ENCODE results near the gene MARCHF9. TPM values are rescaled to one million over a fixed set of nuclear protein-coding genes. Genes with fewer than 3 reads are reported as not detected.

Gene MARCHF9
- total RNA-seq, 4 donors from 2014 or later, result 10.2 to 26.6 (median 13.1) TPM

GRCh38 chr12:57796996-57797395 lies 42.1 kb downstream of the MARCHF9 start:
- DNase-seq (ENCODE audit: low spot score in 2 of 2), result no peak
- Histone ChIP-seq H3K4me1 (peaks cover 15% of the 10 kb centered on the region), H3K36me3 (peaks cover 79% of the 10 kb centered on the region), H3K4me3 (no peak overlapping the region), H3K27me3 (no peaks in the 10 kb centered on the region), H3K27ac (no peak overlapping the region), H3K9me3 (no peaks in the 10 kb centered on the region)
- TF ChIP-seq POLR2A (IDR thresholded peaks at IDR 0.05) (no peak), CTCF (IDR thresholded peaks at IDR 0.05) (no peak), EP300 (IDR thresholded peaks at IDR 0.05) (no peak), POLR2AphosphoS5 (IDR thresholded peaks at IDR 0.05) (no peak)
- WGBS, result 91% methylated on average over 1 of the region's 1 CpG

- TF ChIP-seq EP300 (IDR thresholded peaks at IDR 0.05) (no peak), POLR2A (IDR thresholded peaks at IDR 0.05) (no peak)
- no peak overlapping the region for H3K27ac ChIP-seq
- no peaks in the 10 kb centered on the region for H3K9me3 ChIP-seq
- DNase-seq (ENCODE audit: low spot score in 2 of 2), result no peak
- H3K4me3 ChIP-seq, result no peak overlapping the region
- peaks cover 15% of the 10 kb centered on the region for H3K4me1 ChIP-seq
- peaks cover 79% of the 10 kb centered on the region for H3K36me3 ChIP-seq
- no peaks in the 10 kb centered on the region for H3K27me3 ChIP-seq
- 64% methylated on average over 1 of the region's 1 CpG for WGBS
These were observed 43.0 kb downstream of the MARCHF9 start for GRCh38 chr12:57797933-57798332.

GRCh38 chr12:57800965-57801364 lies 46.1 kb downstream of the MARCHF9 start:
- peaks cover 59% of the 10 kb centered on the region for H3K36me3 ChIP-seq

GRCh38 chr12:57802607-57803006 lies 47.7 kb downstream of the MARCHF9 start:
- TF ChIP-seq CTCF (IDR thresholded peaks at IDR 0.05), result no peak
- TF ChIP-seq EP300 (IDR thresholded peaks at IDR 0.05), result no peak
- no peak for TF ChIP-seq POLR2AphosphoS5 (IDR thresholded peaks at IDR 0.05)
- no peak overlapping the region for H3K4me3 ChIP-seq
- H3K27me3 ChIP-seq, result no peaks in the 10 kb centered on the region
- peaks cover 12% of the 10 kb centered on the region for H3K4me1 ChIP-seq
- H3K36me3 ChIP-seq, result peaks cover 58% of the 10 kb centered on the region
- no peak for DNase-seq (ENCODE audit: low spot score in 2 of 2)
- no peaks in the 10 kb centered on the region for H3K9me3 ChIP-seq
- WGBS, result 95% methylated on average over 1 of the region's 1 CpG
- no peak overlapping the region for H3K27ac ChIP-seq

More at GRCh38 chr12:57800965-57801364, 46.1 kb downstream of the MARCHF9 start:
- peaks cover 12% of the 10 kb centered on the region for H3K4me1 ChIP-seq
- TF ChIP-seq POLR2AphosphoS5 (IDR thresholded peaks at IDR 0.05), result no peak
- TF ChIP-seq EP300 (IDR thresholded peaks at IDR 0.05), result no peak
- TF ChIP-seq CTCF (IDR thresholded peaks at IDR 0.05), result no peak
- TF ChIP-seq POLR2A (IDR thresholded peaks at IDR 0.05), result no peak
- no peak overlapping the region for H3K4me3 ChIP-seq
- no peak for DNase-seq (ENCODE audit: low spot score in 2 of 2)
- H3K27ac ChIP-seq, result no peak overlapping the region
- no peaks in the 10 kb centered on the region for H3K27me3 ChIP-seq
- H3K9me3 ChIP-seq, result no peaks in the 10 kb centered on the region
- 82% methylated on average over 3 of the region's 3 CpGs for WGBS

- Histone ChIP-seq H3K9me3 (no peaks in the 10 kb centered on the region), H3K27ac (no peak overlapping the region), H3K27me3 (no peaks in the 10 kb centered on the region), H3K4me3 (no peak overlapping the region), H3K4me1 (peaks cover 7% of the 10 kb centered on the region), H3K36me3 (peaks cover 59% of the 10 kb centered on the region)
- TF ChIP-seq EP300 (IDR thresholded peaks at IDR 0.05) (no peak), POLR2AphosphoS5 (IDR thresholded peaks at IDR 0.05) (no peak), CTCF (IDR thresholded peaks at IDR 0.05) (peak; percentile 52 to 82)
- no peak for DNase-seq (ENCODE audit: low spot score in 2 of 2)
- WGBS, result 31% methylated on average over 9 of the region's 9 CpGs
These were observed 48.5 kb downstream of the MARCHF9 start for GRCh38 chr12:57803319-57803893.

GRCh38 chr12:57806677-57807076 lies 51.8 kb downstream of the MARCHF9 start:
- H3K4me1 ChIP-seq, result peaks cover 7% of the 10 kb centered on the region
- H3K27me3 ChIP-seq, result no peaks in the 10 kb centered on the region
- peaks cover 62% of the 10 kb centered on the region for H3K36me3 ChIP-seq
- no peak for DNase-seq (ENCODE audit: low spot score in 2 of 2)
- no peaks in the 10 kb centered on the region for H3K9me3 ChIP-seq
- H3K4me3 ChIP-seq, result no peak overlapping the region
- no peak for TF ChIP-seq EP300 (IDR thresholded peaks at IDR 0.05)
- no peak for TF ChIP-seq CTCF (IDR thresholded peaks at IDR 0.05)
- TF ChIP-seq POLR2AphosphoS5 (IDR thresholded peaks at IDR 0.05), result no peak
- no peak for TF ChIP-seq POLR2A (IDR thresholded peaks at IDR 0.05)
- WGBS, result 100% methylated on average over 3 of the region's 3 CpGs
- H3K27ac ChIP-seq, result no peak overlapping the region
